Measurements from ENCODE around the gene IGFL1. TPM values are rescaled to one million over a fixed set of nuclear protein-coding genes. Genes with fewer than 3 reads are reported as not detected.
A peak's percentile ranks its signal among the peaks of the same experiment; 100 is the strongest.
"Not testable (repeated sequence)": the region's sequence is repeated elsewhere in the genome, so short reads cannot be mapped to it uniquely, and the experiment has no call there.

IGFL1 gene
- total RNA-seq, 4 donors from 2014 or later = not detected

DNA sequence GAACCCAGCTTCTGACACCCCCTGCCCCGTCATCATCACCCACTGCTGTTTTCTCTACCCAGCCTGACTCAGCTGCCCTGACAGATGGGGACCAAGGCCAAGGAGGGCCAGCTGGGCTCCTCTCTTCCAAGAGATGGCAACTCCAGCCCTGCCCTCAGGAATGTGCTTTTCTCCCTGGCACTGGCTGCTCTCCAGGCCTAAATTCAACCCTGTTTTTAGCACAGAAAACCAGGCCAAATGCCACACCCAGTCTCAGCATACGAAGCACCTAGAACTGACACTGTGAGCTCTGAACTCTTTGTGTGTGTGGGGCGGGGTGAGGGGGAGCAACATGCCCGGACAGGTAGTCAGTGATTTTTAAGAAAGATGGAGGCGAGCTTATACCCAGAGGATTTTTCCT, 23.4 kb upstream of the IGFL1 start:
- Histone ChIP-seq H3K27ac (peak overlapping the region; percentile 34), H3K4me1 (peaks cover 55% of the 10 kb centered on the region), H3K4me3 (no peak overlapping the region), H3K36me3 (no peaks in the 10 kb centered on the region), H3K9me3 (no peaks in the 10 kb centered on the region), H3K27me3 (no peaks in the 10 kb centered on the region)
- WGBS = 18% methylated on average over 5 of the region's 5 CpGs
- no peak for DNase-seq (ENCODE audit: low spot score in 2 of 2)
- TF ChIP-seq POLR2AphosphoS5 (IDR thresholded peaks at IDR 0.05) = peak in 1 of 3 donors; percentile 66
- no peak for TF ChIP-seq EP300 (IDR thresholded peaks at IDR 0.05)
- no peak for TF ChIP-seq POLR2A (IDR thresholded peaks at IDR 0.05)

DNA sequence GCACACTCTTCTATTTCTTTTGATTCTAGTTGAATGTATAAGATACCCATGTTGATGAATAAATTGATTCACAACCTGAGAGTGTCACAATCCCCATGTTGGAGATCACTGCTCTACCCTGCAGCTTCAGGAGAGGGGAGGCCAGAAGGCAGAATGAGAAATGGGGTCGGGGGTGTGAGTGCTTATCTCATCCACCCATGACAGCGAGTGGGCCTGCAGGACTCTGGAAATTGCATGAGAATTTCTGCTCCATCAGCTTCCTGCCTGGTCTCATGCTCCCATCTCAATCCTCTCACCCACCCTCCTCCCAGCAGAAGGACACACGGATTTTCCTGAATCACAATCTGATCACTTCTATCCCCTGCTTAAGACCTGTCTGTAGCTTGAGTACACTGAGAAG, 22.9 kb upstream of the IGFL1 start:
- DNase-seq (ENCODE audit: low spot score in 2 of 2) = no peak
- H3K4me3 ChIP-seq = no peak overlapping the region
- 70% methylated on average over 3 of the region's 3 CpGs for WGBS
- no peak overlapping the region for H3K27ac ChIP-seq
- TF ChIP-seq, protein P1, sequence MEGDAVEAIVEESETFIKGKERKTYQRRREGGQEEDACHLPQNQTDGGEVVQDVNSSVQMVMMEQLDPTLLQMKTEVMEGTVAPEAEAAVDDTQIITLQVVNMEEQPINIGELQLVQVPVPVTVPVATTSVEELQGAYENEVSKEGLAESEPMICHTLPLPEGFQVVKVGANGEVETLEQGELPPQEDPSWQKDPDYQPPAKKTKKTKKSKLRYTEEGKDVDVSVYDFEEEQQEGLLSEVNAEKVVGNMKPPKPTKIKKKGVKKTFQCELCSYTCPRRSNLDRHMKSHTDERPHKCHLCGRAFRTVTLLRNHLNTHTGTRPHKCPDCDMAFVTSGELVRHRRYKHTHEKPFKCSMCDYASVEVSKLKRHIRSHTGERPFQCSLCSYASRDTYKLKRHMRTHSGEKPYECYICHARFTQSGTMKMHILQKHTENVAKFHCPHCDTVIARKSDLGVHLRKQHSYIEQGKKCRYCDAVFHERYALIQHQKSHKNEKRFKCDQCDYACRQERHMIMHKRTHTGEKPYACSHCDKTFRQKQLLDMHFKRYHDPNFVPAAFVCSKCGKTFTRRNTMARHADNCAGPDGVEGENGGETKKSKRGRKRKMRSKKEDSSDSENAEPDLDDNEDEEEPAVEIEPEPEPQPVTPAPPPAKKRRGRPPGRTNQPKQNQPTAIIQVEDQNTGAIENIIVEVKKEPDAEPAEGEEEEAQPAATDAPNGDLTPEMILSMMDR (IDR thresholded peaks at IDR 0.05) = no peak
- no peak for TF ChIP-seq EP300 (IDR thresholded peaks at IDR 0.05)
- no peak for TF ChIP-seq POLR2AphosphoS5 (IDR thresholded peaks at IDR 0.05)
- TF ChIP-seq POLR2A (IDR thresholded peaks at IDR 0.05) = no peak
- no peaks in the 10 kb centered on the region for H3K36me3 ChIP-seq
- H3K9me3 ChIP-seq = no peaks in the 10 kb centered on the region
- H3K27me3 ChIP-seq = no peaks in the 10 kb centered on the region
- H3K4me1 ChIP-seq = peaks cover 55% of the 10 kb centered on the region

- H3K27me3 ChIP-seq; H3K4me3 ChIP-seq; H3K36me3 ChIP-seq; H3K27ac ChIP-seq; DNase-seq (ENCODE audit: low spot score in 2 of 2); H3K9me3 ChIP-seq: not testable (repeated sequence)
- peaks cover 59% of the 10 kb centered on the region for H3K4me1 ChIP-seq
- 73% methylated on average over 5 of the region's 8 CpGs for WGBS
Measured at GRCh38 chr19:46207858-46208257, 21.7 kb upstream of the IGFL1 start.

GRCh38 chr19:46209051-46209450, 20.5 kb upstream of the IGFL1 start:
- H3K4me1 ChIP-seq = peaks cover 59% of the 10 kb centered on the region
- WGBS = 60% methylated on average over 3 of the region's 3 CpGs
- DNase-seq (ENCODE audit: low spot score in 2 of 2) = no peak

DNA sequence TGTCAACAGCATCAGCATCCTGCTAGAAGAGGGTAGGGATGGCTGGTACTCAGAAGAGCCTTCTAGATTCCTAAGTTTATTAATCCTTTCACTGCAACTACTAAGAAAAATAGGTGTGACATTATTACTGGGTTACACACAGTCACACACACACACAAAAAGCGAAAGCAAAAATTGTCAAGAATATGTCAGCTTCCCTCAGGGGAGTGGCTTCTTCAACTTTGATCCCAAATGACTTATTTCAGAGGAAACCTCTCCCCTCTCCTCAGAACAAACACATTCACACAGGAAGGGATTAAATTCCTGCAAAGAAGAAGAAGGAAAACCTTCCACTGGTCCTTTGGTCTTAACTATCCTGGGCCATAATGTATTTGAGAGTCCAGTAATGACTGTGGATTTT, 20.1 kb upstream of the IGFL1 start:
- Histone ChIP-seq H3K27ac (no peak overlapping the region), H3K4me3 (no peak overlapping the region), H3K36me3 (no peaks in the 10 kb centered on the region), H3K27me3 (peaks cover 17% of the 10 kb centered on the region), H3K4me1 (peaks cover 59% of the 10 kb centered on the region), H3K9me3 (no peaks in the 10 kb centered on the region)
- DNase-seq (ENCODE audit: low spot score in 2 of 2) = no peak
- WGBS = 78% methylated on average over 1 of the region's 1 CpG
- TF ChIP-seq POLR2AphosphoS5 (IDR thresholded peaks at IDR 0.05) = no peak
- no peak for TF ChIP-seq POLR2A (IDR thresholded peaks at IDR 0.05)
- no peak for TF ChIP-seq EP300 (IDR thresholded peaks at IDR 0.05)
- TF ChIP-seq, protein P1 (IDR thresholded peaks at IDR 0.05) = no peak

More at GRCh38 chr19:46209051-46209450, 20.5 kb upstream of the IGFL1 start:
- Histone ChIP-seq H3K4me3 (no peak overlapping the region), H3K36me3 (no peaks in the 10 kb centered on the region), H3K27me3 (peaks cover 13% of the 10 kb centered on the region), H3K9me3 (no peaks in the 10 kb centered on the region), H3K27ac (no peak overlapping the region)
- no peak for TF ChIP-seq EP300 (IDR thresholded peaks at IDR 0.05)
- TF ChIP-seq POLR2A (IDR thresholded peaks at IDR 0.05) = no peak
- no peak for TF ChIP-seq POLR2AphosphoS5 (IDR thresholded peaks at IDR 0.05)

DNA sequence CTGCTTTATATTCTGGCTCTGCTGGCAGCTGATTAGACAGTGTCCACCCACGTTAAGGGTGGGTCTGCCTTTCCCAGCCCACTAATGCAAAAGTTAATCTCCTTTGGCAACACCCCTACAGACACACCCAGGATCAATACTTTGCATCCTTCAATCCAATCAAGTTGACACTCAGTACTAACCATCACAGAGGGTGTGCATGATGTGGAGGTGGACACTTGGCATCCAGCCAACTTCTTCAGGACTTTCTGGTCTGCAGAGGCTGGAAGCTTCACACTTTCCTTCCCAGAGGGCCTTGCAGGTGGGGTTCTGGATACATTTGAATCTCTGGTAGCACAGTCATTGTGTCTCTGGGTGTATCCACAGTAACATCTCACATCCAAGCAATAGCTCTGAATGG, 18.9 kb upstream of the IGFL1 start:
- DNase-seq (ENCODE audit: low spot score in 2 of 2) = no peak
- WGBS = 15% methylated on average over 1 of the region's 1 CpG
- no peaks in the 10 kb centered on the region for H3K36me3 ChIP-seq
- H3K9me3 ChIP-seq = no peaks in the 10 kb centered on the region
- H3K4me3 ChIP-seq = no peak overlapping the region
- H3K27ac ChIP-seq = no peak overlapping the region
- peaks cover 57% of the 10 kb centered on the region for H3K4me1 ChIP-seq
- H3K27me3 ChIP-seq = peaks cover 17% of the 10 kb centered on the region
- TF ChIP-seq POLR2AphosphoS5 (IDR thresholded peaks at IDR 0.05) = no peak
- TF ChIP-seq POLR2A (IDR thresholded peaks at IDR 0.05) = no peak
- no peak for TF ChIP-seq EP300 (IDR thresholded peaks at IDR 0.05)
- TF ChIP-seq, protein P1 (IDR thresholded peaks at IDR 0.05) = no peak
